ENCODE data around the gene NDUFA6.
"Not testable (repeated sequence)": the region's sequence is repeated elsewhere in the genome, so short reads cannot be mapped to it uniquely, and the experiment has no call there.

DNA sequence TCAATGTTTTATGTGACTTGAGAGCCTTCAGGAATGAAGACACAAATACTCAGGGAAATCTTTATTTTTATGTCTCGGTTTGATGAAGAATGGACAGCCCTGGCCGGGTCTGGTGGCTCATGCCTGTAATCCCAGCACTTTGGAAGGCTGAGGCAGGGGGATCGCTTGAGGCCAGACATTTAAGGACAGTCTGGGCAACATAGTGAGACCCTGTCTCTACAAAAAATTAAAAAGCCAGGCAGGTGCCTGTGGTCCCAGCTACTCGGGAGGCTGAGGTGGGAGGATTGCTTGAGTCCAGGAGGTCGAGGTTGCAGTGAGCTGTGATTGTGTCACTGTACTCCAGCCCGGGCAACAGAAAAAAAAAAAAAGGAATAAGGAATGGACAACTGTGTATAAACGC is 19.1 kb downstream of the NDUFA6 start:
- not testable (repeated sequence) for TF ChIP-seq ZNF780A (CRISPR knock-in tag; IDR thresholded peaks at IDR 0.05); ZIK1 (CRISPR knock-in tag; IDR thresholded peaks at IDR 0.05; ENCODE audit: borderline replicate concordance, low read depth); ZNF567 (CRISPR knock-in tag; IDR thresholded peaks at IDR 0.05; ENCODE audit: borderline replicate concordance); HNRNPL (IDR thresholded peaks at IDR 0.05; ENCODE audit: low read depth, low read length); KDM2A (CRISPR knock-in tag; IDR thresholded peaks at IDR 0.05; ENCODE audit: borderline replicate concordance, low read depth)
- TF ChIP-seq, protein P1, sequence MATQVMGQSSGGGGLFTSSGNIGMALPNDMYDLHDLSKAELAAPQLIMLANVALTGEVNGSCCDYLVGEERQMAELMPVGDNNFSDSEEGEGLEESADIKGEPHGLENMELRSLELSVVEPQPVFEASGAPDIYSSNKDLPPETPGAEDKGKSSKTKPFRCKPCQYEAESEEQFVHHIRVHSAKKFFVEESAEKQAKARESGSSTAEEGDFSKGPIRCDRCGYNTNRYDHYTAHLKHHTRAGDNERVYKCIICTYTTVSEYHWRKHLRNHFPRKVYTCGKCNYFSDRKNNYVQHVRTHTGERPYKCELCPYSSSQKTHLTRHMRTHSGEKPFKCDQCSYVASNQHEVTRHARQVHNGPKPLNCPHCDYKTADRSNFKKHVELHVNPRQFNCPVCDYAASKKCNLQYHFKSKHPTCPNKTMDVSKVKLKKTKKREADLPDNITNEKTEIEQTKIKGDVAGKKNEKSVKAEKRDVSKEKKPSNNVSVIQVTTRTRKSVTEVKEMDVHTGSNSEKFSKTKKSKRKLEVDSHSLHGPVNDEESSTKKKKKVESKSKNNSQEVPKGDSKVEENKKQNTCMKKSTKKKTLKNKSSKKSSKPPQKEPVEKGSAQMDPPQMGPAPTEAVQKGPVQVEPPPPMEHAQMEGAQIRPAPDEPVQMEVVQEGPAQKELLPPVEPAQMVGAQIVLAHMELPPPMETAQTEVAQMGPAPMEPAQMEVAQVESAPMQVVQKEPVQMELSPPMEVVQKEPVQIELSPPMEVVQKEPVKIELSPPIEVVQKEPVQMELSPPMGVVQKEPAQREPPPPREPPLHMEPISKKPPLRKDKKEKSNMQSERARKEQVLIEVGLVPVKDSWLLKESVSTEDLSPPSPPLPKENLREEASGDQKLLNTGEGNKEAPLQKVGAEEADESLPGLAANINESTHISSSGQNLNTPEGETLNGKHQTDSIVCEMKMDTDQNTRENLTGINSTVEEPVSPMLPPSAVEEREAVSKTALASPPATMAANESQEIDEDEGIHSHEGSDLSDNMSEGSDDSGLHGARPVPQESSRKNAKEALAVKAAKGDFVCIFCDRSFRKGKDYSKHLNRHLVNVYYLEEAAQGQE (IDR thresholded peaks at IDR 0.05; ENCODE audit: borderline replicate concordance in 1 of 2, low read depth in 1 of 2, low read length in 2 of 2) = not testable (repeated sequence)

All from HepG2 (cell line).